CD14-positive monocyte (primary cell): ENCODE measurements around the gene CSNK1E. TPM values are rescaled to one million over a fixed set of nuclear protein-coding genes. Genes with fewer than 3 reads are reported as not detected.

Experiments
- DNase-seq, 3 donors: peaks; one replicate each; pipeline ENCODE4 v3.0.0-alpha.2; 2011 to 2022
- H2AFZ ChIP-seq: 2 replicates; pipeline ENCODE4 v1.6.0; 2012; ENCODE audit warnings: mild to moderate bottlenecking, low read depth, low read length, inconsistent platforms; ENCODE audit not compliant: insufficient read depth, poor library complexity, severe bottlenecking
- H3K27ac ChIP-seq, 2 donors: 1 replicate in 1 of 2; 2 replicates in 1 of 2; pipeline ENCODE4 v1.5.1; 2012 to 2013; ENCODE audit warnings: low read length in 2 of 2, control low read depth in 1 of 2, inconsistent platforms in 1 of 2, low read depth in 1 of 2, mild to moderate bottlenecking in 1 of 2
- H3K27me3 ChIP-seq, 2 donors: one replicate each; pipeline versions ENCODE4 v1.6.0 to v1.6.1; 2011 to 2013; ENCODE audit warnings: low read length in 2 of 2; ENCODE audit not compliant: control insufficient read depth in 2 of 2, insufficient read depth in 2 of 2
- H3K36me3 ChIP-seq, 2 donors: replicated peaks in 1 of 2; 1 replicate in 1 of 2; 2 replicates in 1 of 2; pipeline versions ENCODE4 v1.5.1 to v1.6.1; 2012 to 2013; ENCODE audit warnings: low read length in 2 of 2, control low read depth in 1 of 2, inconsistent platforms in 1 of 2, mild to moderate bottlenecking in 1 of 2; ENCODE audit not compliant: insufficient read depth in 2 of 2, control insufficient read depth in 1 of 2
- H3K4me1 ChIP-seq, 2 donors: 1 replicate in 1 of 2; 2 replicates in 1 of 2; pipeline versions ENCODE4 v1.5.1 to v1.6.1; 2012 to 2013; ENCODE audit warnings: low read length in 2 of 2, control low read depth in 1 of 2, inconsistent platforms in 1 of 2, mild to moderate bottlenecking in 1 of 2, moderate library complexity in 1 of 2; ENCODE audit not compliant: insufficient read depth in 2 of 2, control insufficient read depth in 1 of 2
- H3K4me2 ChIP-seq: replicated peaks from 2 replicates; pipeline ENCODE3; 2012; ENCODE audit warnings: low read length, moderate library complexity, mild to moderate bottlenecking; ENCODE audit not compliant: poor library complexity, severe bottlenecking; ENCODE audit errors: extremely low read depth
- H3K4me3 ChIP-seq, 3 experiments: fragments of 200-600 bp in 1 of 3; sonication (generic) in 1 of 3; replicated peaks in 1 of 3; 1 replicate in 2 of 3; 2 replicates in 1 of 3; pipeline ENCODE4 v1.5.1; 2011 to 2013; ENCODE audit warnings: low read length in 3 of 3, mild to moderate bottlenecking in 3 of 3, control low read depth in 2 of 3, low read depth in 2 of 3, inconsistent platforms in 1 of 3, moderate library complexity in 1 of 3
- H3K79me2 ChIP-seq: 2 replicates; pipeline ENCODE4 v1.6.0; 2012; ENCODE audit warnings: mild to moderate bottlenecking, control low read depth, inconsistent platforms, low read length, moderate library complexity; ENCODE audit not compliant: insufficient read depth
- H3K9ac ChIP-seq: 2 replicates; pipeline ENCODE4 v1.6.0; 2017; ENCODE audit warnings: low read length, mild to moderate bottlenecking; ENCODE audit not compliant: insufficient read depth, poor library complexity, severe bottlenecking
- H3K9me3 ChIP-seq, 2 donors: replicated peaks in 1 of 2; 1 replicate in 1 of 2; 2 replicates in 1 of 2; pipeline versions ENCODE4 v1.5.1 to v1.6.1; 2012 to 2013; ENCODE audit warnings: low read length in 2 of 2, control low read depth in 1 of 2; ENCODE audit not compliant: control insufficient read depth in 1 of 2, insufficient read depth in 1 of 2
- H4K20me1 ChIP-seq: 2 replicates; pipeline ENCODE4 v1.6.0; 2012; ENCODE audit warnings: mild to moderate bottlenecking, low read length, control low read depth, moderate library complexity; ENCODE audit not compliant: insufficient read depth
- H3K27ac Mint-ChIP-seq, 7 donors: one replicate each; pipeline ENCODE4 v1.8.0; 2020; ENCODE audit warnings: mild to moderate bottlenecking in 7 of 7, mixed read lengths in 7 of 7, moderate library complexity in 6 of 7, inconsistent platforms in 2 of 7
- H3K27me3 Mint-ChIP-seq, 3 donors: one replicate each; pipeline ENCODE4 v1.8.0; 2021 to 2022; ENCODE audit warnings: low read depth in 3 of 3, mild to moderate bottlenecking in 3 of 3, mixed read lengths in 3 of 3, moderate library complexity in 3 of 3, inconsistent platforms in 1 of 3
- H3K36me3 Mint-ChIP-seq, 2 donors: one replicate each; pipeline ENCODE4 v1.8.0; 2020; ENCODE audit warnings: mixed read lengths in 2 of 2, inconsistent platforms in 1 of 2, mild to moderate bottlenecking in 1 of 2
- H3K4me1 Mint-ChIP-seq: one replicate; pipeline ENCODE4 v1.8.0; 2020; ENCODE audit warnings: mild to moderate bottlenecking, mixed read lengths
- H3K4me3 Mint-ChIP-seq, 2 donors: one replicate each; pipeline ENCODE4 v1.8.0; 2020; ENCODE audit warnings: mild to moderate bottlenecking in 2 of 2, mixed read lengths in 2 of 2, moderate library complexity in 1 of 2
- H3K9me3 Mint-ChIP-seq, 7 donors: one replicate each; pipeline ENCODE4 v1.8.0; 2020 to 2022; ENCODE audit warnings: mixed read lengths in 7 of 7, mild to moderate bottlenecking in 6 of 7, moderate library complexity in 6 of 7, inconsistent platforms in 2 of 7
- WGBS: methylation state at CpG from one replicate; pipeline ENCODE4 v1.1.5; 2013; ENCODE audit warnings: missing lambda C conversion rate; ENCODE audit not compliant: insufficient coverage; 5-methylcytosine and 5-hydroxymethylcytosine counted together
- intact Hi-C, 2 donors: fragments of 100-400 bp; cut with micrococcal nuclease; formaldehyde crosslinking; loops; one replicate each; pipeline versions ENCODE4 v1.15.0 to v1.15.1; 2023
- polyA plus RNA-seq, 3 donors: library from polyadenylated mRNA; depleted of rRNA in 1 of 3; unstranded in 2 of 3; stranded (reverse) in 1 of 3; fragments of 300-500 nt in 2 of 3; fragments of >200 nt in 1 of 3; fragmentation: Illumina TruSeq in 2 of 3; gene quantifications; 1 replicate in 2 of 3; 2 replicates in 1 of 3; pipeline ENCODE4 v1.2.3, GENCODE V29; 2012 to 2021
- TF ChIP-seq, protein P1 (sequence below): fragments of 200-600 bp; IDR thresholded peaks from one replicate; pipeline ENCODE4 v1.8.0; 2022; ENCODE audit warnings: antibody characterized with exemption, mild to moderate bottlenecking

CSNK1E gene
- polyA plus RNA-seq, 3 donors = 1.9 to 44.7 (median 3.1) TPM

GRCh38 chr22:38246692-38247091 is 70.5 kb downstream of the CSNK1E start:
- Mint-ChIP-seq H3K27me3 (peaks cover 0 to 1% (median 0%) of the 10 kb centered on the region in 3 donors), H3K27ac (peak overlapping the region in 2 of 7 donors; percentile 27 to 42), H3K4me3 (no peak overlapping the region), H3K4me1 (peaks cover 9% of the 10 kb centered on the region), H3K36me3 (peaks cover 56 to 71% of the 10 kb centered on the region in 2 donors), H3K9me3 (peaks cover 5 to 13% (median 10%) of the 10 kb centered on the region in 7 donors)
- Histone ChIP-seq H3K36me3 (peaks cover 29 to 66% of the 10 kb centered on the region in 2 donors), H2AFZ (no peak overlapping the region), H3K27ac (no peak overlapping the region), H3K27me3 (no peaks in the 10 kb centered on the region), H3K9ac (no peak overlapping the region), H3K79me2 (no peaks in the 10 kb centered on the region), H3K4me1 (peaks cover 0 to 5% of the 10 kb centered on the region in 2 donors), H3K4me2 (no peak overlapping the region), H3K9me3 (peaks cover 5 to 13% of the 10 kb centered on the region in 2 donors), H3K4me3 (no peak overlapping the region), H4K20me1 (peaks cover 27% of the 10 kb centered on the region)
- intact Hi-C loops = no loop called here
- DNase-seq = no peak
- WGBS = 94% methylated on average over 3 of the region's 5 CpGs
- TF ChIP-seq, protein P1, sequence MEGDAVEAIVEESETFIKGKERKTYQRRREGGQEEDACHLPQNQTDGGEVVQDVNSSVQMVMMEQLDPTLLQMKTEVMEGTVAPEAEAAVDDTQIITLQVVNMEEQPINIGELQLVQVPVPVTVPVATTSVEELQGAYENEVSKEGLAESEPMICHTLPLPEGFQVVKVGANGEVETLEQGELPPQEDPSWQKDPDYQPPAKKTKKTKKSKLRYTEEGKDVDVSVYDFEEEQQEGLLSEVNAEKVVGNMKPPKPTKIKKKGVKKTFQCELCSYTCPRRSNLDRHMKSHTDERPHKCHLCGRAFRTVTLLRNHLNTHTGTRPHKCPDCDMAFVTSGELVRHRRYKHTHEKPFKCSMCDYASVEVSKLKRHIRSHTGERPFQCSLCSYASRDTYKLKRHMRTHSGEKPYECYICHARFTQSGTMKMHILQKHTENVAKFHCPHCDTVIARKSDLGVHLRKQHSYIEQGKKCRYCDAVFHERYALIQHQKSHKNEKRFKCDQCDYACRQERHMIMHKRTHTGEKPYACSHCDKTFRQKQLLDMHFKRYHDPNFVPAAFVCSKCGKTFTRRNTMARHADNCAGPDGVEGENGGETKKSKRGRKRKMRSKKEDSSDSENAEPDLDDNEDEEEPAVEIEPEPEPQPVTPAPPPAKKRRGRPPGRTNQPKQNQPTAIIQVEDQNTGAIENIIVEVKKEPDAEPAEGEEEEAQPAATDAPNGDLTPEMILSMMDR = no peak

DNA sequence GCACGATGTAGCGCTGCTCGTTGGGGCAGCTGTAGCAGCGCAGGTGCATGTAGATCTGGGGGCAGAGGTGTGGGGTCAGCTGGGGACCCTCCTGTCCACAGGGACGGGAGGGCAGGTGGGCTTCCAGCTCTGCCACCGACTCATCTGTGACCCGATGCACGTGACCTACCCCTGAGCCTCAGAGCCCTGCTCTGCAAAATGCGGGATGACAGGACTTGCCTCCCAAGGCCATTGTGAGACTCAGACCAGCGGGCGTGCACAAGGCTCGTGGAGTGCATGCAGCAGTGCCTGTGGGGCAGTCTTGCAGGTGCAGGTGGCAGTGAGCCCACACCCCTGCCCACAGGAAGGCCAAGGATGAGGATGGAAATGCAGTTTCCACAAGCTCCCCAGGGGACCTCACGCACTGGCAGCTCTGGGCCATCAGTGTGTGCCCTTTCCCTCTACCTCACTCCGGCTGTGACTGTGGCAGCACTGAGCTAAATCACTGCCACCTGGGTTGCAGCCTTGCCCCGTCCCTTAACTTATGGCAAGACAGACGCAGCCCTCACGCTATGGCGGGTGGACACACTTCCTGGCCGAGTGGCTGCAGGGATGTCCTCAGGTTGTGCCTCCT is 71.1 kb downstream of the CSNK1E start:
- peaks cover 57 to 67% of the 10 kb centered on the region in 2 donors for H3K36me3 Mint-ChIP-seq
- peaks cover 0 to 1% (median 0%) of the 10 kb centered on the region in 3 donors for H3K27me3 Mint-ChIP-seq
- H3K27ac Mint-ChIP-seq = peak overlapping the region in 1 of 7 donors; percentile 27
- peaks cover 0 to 5% of the 10 kb centered on the region in 2 donors for H3K4me1 ChIP-seq
- no peak overlapping the region for H3K4me2 ChIP-seq
- H2AFZ ChIP-seq = no peak overlapping the region
- H3K9me3 ChIP-seq = peaks cover 5 to 13% of the 10 kb centered on the region in 2 donors
- intact Hi-C loops = no loop called here
- 94% methylated on average over 17 of the region's 19 CpGs for WGBS
- peaks cover 5 to 13% (median 10%) of the 10 kb centered on the region in 7 donors for H3K9me3 Mint-ChIP-seq
- peaks cover 7% of the 10 kb centered on the region for H3K4me1 Mint-ChIP-seq
- H3K27me3 ChIP-seq = no peaks in the 10 kb centered on the region
- no peak overlapping the region for H3K27ac ChIP-seq
- H3K79me2 ChIP-seq = no peaks in the 10 kb centered on the region
- TF ChIP-seq, protein P1 = no peak
- no peak overlapping the region for H3K4me3 ChIP-seq
- DNase-seq = no peak
- H3K36me3 ChIP-seq = peaks cover 29 to 66% of the 10 kb centered on the region in 2 donors
- no peak overlapping the region for H3K4me3 Mint-ChIP-seq
- H4K20me1 ChIP-seq = peaks cover 22% of the 10 kb centered on the region
- H3K9ac ChIP-seq = no peak overlapping the region
